HG03108 (cell line): ENCODE data around the gene TMEM53.

Source experiments
- ATAC-seq: cut with Tn5 transposase; IDR thresholded peaks from one replicate; pipeline ENCODE4 v1.9.1; 2021; ENCODE audit warnings: moderate library complexity; ENCODE audit not compliant: unreplicated experiment

Gene TMEM53

GRCh38 chr1:44631647-44632539 lies 42.4 kb downstream of the TMEM53 start:
- peak; percentile 66 for ATAC-seq

GRCh38 chr1:44631333-44631646 lies 43.0 kb downstream of the TMEM53 start:
- no peak for ATAC-seq

GRCh38 chr1:44630116-44630515 lies 44.2 kb downstream of the TMEM53 start:
- no peak for ATAC-seq

- no peak for ATAC-seq
Observed at GRCh38 chr1:44628962-44629756, 45.1 kb downstream of the TMEM53 start.

- no peak for ATAC-seq
Observed at GRCh38 chr1:44625348-44625747, 48.9 kb downstream of the TMEM53 start.

- no peak for ATAC-seq
Observed at GRCh38 chr1:44624268-44624901, 49.9 kb downstream of the TMEM53 start.

- no peak for ATAC-seq
Observed at GRCh38 chr1:44621841-44622286, 52.4 kb downstream of the TMEM53 start.

- ATAC-seq: no peak
Observed at GRCh38 chr1:44620072-44620471, 54.2 kb downstream of the TMEM53 start.

- no peak for ATAC-seq
Observed at GRCh38 chr1:44619261-44619900, 54.9 kb downstream of the TMEM53 start.

- ATAC-seq: no peak
Observed at GRCh38 chr1:44617703-44618029, 56.6 kb downstream of the TMEM53 start.

- ATAC-seq: no peak
Observed at GRCh38 chr1:44616991-44617702, 57.1 kb downstream of the TMEM53 start.

GRCh38 chr1:44616284-44616990 lies 57.8 kb downstream of the TMEM53 start:
- ATAC-seq: no peak

GRCh38 chr1:44613941-44614340 lies 60.3 kb downstream of the TMEM53 start:
- no peak for ATAC-seq

GRCh38 chr1:44611866-44612265 lies 62.4 kb downstream of the TMEM53 start:
- no peak for ATAC-seq

- ATAC-seq: no peak
Observed at GRCh38 chr1:44611419-44611818, 62.9 kb downstream of the TMEM53 start.

GRCh38 chr1:44610527-44611148 lies 63.6 kb downstream of the TMEM53 start:
- ATAC-seq: no peak

- no peak for ATAC-seq
Observed at GRCh38 chr1:44609768-44610526, 64.3 kb downstream of the TMEM53 start.

GRCh38 chr1:44609412-44609767 lies 64.9 kb downstream of the TMEM53 start:
- no peak for ATAC-seq

GRCh38 chr1:44608141-44608540 lies 66.1 kb downstream of the TMEM53 start:
- no peak for ATAC-seq
